ENCODE results near the gene GIMD1.

GRCh38 chr4:106338671-106339070, 29.9 kb downstream of the GIMD1 start:
- TF ChIP-seq CTCF (conservative IDR thresholded peaks at IDR 0.05; ENCODE audit: low read length) (no peak), EZH2phosphoT487 (IDR thresholded peaks at IDR 0.05; ENCODE audit: borderline replicate concordance) (no peak)
